Measurements from ENCODE around the gene NECTIN2. TPM values are rescaled to one million over a fixed set of nuclear protein-coding genes. Genes with fewer than 3 reads are reported as not detected.

NECTIN2 gene
- total RNA-seq, 1 experiment from 2014 or later: 61.0 TPM

- no peak overlapping the region for H2AFZ ChIP-seq (ENCODE audit: low read length)
- H3K9me3 ChIP-seq (ENCODE audit: low read length): no peaks in the 10 kb centered on the region
- BruUV-seq (replicated peaks): no TSS peak
- intact Hi-C loops (cut with micrococcal nuclease): no loop called here
- H3K79me2 ChIP-seq (ENCODE audit: low read length): no peaks in the 10 kb centered on the region
- no peak overlapping the region for H3K9ac ChIP-seq (ENCODE audit: low read length)
- no peaks in the 10 kb centered on the region for H3K36me3 ChIP-seq (ENCODE audit: low read depth, low read length)
- H3K27me3 ChIP-seq (ENCODE audit: low read length): no peaks in the 10 kb centered on the region
- H3K4me3 ChIP-seq (ENCODE audit: low read length): no peak overlapping the region
- H4K20me1 ChIP-seq (ENCODE audit: low read length): no peaks in the 10 kb centered on the region
- ChIA-PET POLR2A (ENCODE audit: unreplicated experiment) (no interaction called here), CTCF (no interaction called here)
- TF ChIP-seq CTCF (conservative IDR thresholded peaks at IDR 0.05; ENCODE audit: low read depth, low read length) (no peak), EZH2phosphoT487 (IDR thresholded peaks at IDR 0.05; ENCODE audit: borderline replicate concordance, low read length) (no peak), EZH2 (IDR thresholded peaks at IDR 0.05; ENCODE audit: low read length, unreplicated experiment) (no peak)
- no peak overlapping the region for H3K27ac ChIP-seq (ENCODE audit: low read length)
- no peak overlapping the region for H3K4me2 ChIP-seq (ENCODE audit: low read length)
- no peaks in the 10 kb centered on the region for H3K4me1 ChIP-seq (ENCODE audit: insufficient read depth, low read length)
- H3F3A ChIP-seq (ENCODE audit: low read length, unreplicated experiment): no peaks in the 10 kb centered on the region
- DNase-seq (no peak), ATAC-seq (no peak)
- H3K9me2 ChIP-seq (replicated peaks; ENCODE audit: low read length): no peaks in the 10 kb centered on the region
Observed at GRCh38 chr19:44819246-44819832, 26.8 kb upstream of the NECTIN2 start.

GRCh38 chr19:44820648-44821609 is 25.2 kb upstream of the NECTIN2 start:
- H3K4me2 ChIP-seq (ENCODE audit: low read length): no peak overlapping the region
- POLR2A ChIA-PET (ENCODE audit: unreplicated experiment): no interaction called here
- H3K27ac ChIP-seq (ENCODE audit: low read length): no peak overlapping the region
- no peaks in the 10 kb centered on the region for H3K9me2 ChIP-seq (replicated peaks; ENCODE audit: low read length)
- no peak overlapping the region for H3K4me3 ChIP-seq (ENCODE audit: low read length)
- BruUV-seq (replicated peaks): no TSS peak
- no peaks in the 10 kb centered on the region for H3K4me1 ChIP-seq (ENCODE audit: insufficient read depth, low read length)
- TF ChIP-seq CTCF (conservative IDR thresholded peaks at IDR 0.05; ENCODE audit: low read depth, low read length): no peak
- no peak for TF ChIP-seq EZH2 (IDR thresholded peaks at IDR 0.05; ENCODE audit: low read length, unreplicated experiment)
- no peak for TF ChIP-seq EZH2phosphoT487 (IDR thresholded peaks at IDR 0.05; ENCODE audit: borderline replicate concordance, low read length)
- no peaks in the 10 kb centered on the region for H3K36me3 ChIP-seq (ENCODE audit: low read depth, low read length)
- H2AFZ ChIP-seq (ENCODE audit: low read length): no peak overlapping the region
- H3K9ac ChIP-seq (ENCODE audit: low read length): no peak overlapping the region
- intact Hi-C loops (cut with micrococcal nuclease): no loop called here
- no peaks in the 10 kb centered on the region for H3K79me2 ChIP-seq (ENCODE audit: low read length)
- H3F3A ChIP-seq (ENCODE audit: low read length, unreplicated experiment): no peaks in the 10 kb centered on the region
- no peaks in the 10 kb centered on the region for H3K9me3 ChIP-seq (ENCODE audit: low read length)
- no peak for ATAC-seq
- no peaks in the 10 kb centered on the region for H4K20me1 ChIP-seq (ENCODE audit: low read length)
- no peak for DNase-seq
- H3K27me3 ChIP-seq (ENCODE audit: low read length): no peaks in the 10 kb centered on the region
- CTCF ChIA-PET: no interaction called here

- CTCF ChIA-PET: no interaction called here
- intact Hi-C loops (cut with micrococcal nuclease): no loop called here
- Histone ChIP-seq H3K27ac (ENCODE audit: low read length) (no peak overlapping the region), H3K4me2 (ENCODE audit: low read length) (no peak overlapping the region), H3K36me3 (ENCODE audit: low read depth, low read length) (no peaks in the 10 kb centered on the region), H4K20me1 (ENCODE audit: low read length) (no peaks in the 10 kb centered on the region), H3K4me3 (ENCODE audit: low read length) (no peak overlapping the region), H3F3A (ENCODE audit: low read length, unreplicated experiment) (no peaks in the 10 kb centered on the region), H3K9ac (ENCODE audit: low read length) (no peak overlapping the region), H3K79me2 (ENCODE audit: low read length) (no peaks in the 10 kb centered on the region), H3K9me2 (replicated peaks; ENCODE audit: low read length) (no peaks in the 10 kb centered on the region), H3K9me3 (ENCODE audit: low read length) (no peaks in the 10 kb centered on the region), H2AFZ (ENCODE audit: low read length) (no peak overlapping the region), H3K4me1 (ENCODE audit: insufficient read depth, low read length) (no peaks in the 10 kb centered on the region), H3K27me3 (ENCODE audit: low read length) (no peaks in the 10 kb centered on the region)
- DNase-seq (no peak), ATAC-seq (no peak)
- POLR2A ChIA-PET (ENCODE audit: unreplicated experiment): no interaction called here
- TF ChIP-seq EZH2 (IDR thresholded peaks at IDR 0.05; ENCODE audit: low read length, unreplicated experiment) (no peak), EZH2phosphoT487 (IDR thresholded peaks at IDR 0.05; ENCODE audit: borderline replicate concordance, low read length) (no peak), CTCF (conservative IDR thresholded peaks at IDR 0.05; ENCODE audit: low read depth, low read length) (no peak)
- no TSS peak for BruUV-seq (replicated peaks)
Observed at GRCh38 chr19:44822177-44822576, 23.9 kb upstream of the NECTIN2 start.

All from PC-3 (cell line).